Breast epithelium (tissue), 4 donors: Measurements from ENCODE around the gene FOXRED2. TPM values are rescaled to one million over a fixed set of nuclear protein-coding genes. Genes with fewer than 3 reads are reported as not detected.
A peak's percentile ranks its signal among the peaks of the same experiment; 100 is the strongest.

Experiments
- DNase-seq, 2 donors: peaks; one replicate each; pipeline ENCODE4 v3.0.0-alpha.2; 2019; ENCODE audit warnings: low spot score in 2 of 2
- H3K27ac ChIP-seq, 2 donors: fragments of 200-600 bp; sonication (generic) in 1 of 2; one replicate each; pipeline ENCODE4 v1.5.1; 2016 to 2019; ENCODE audit warnings: mild to moderate bottlenecking in 1 of 2
- H3K27me3 ChIP-seq, 2 donors: fragments of 200-600 bp; sonication (generic) in 1 of 2; one replicate each; pipeline versions ENCODE4 v1.5.1 to v1.6.0; 2017 to 2019; ENCODE audit warnings: control low read depth in 1 of 2, mild to moderate bottlenecking in 1 of 2
- H3K36me3 ChIP-seq: fragments of 200-600 bp; one replicate; pipeline ENCODE4 v1.5.1; 2019
- H3K4me1 ChIP-seq, 2 donors: fragments of 200-600 bp; sonication (generic); one replicate each; pipeline ENCODE4 v1.5.1; 2016 to 2019; ENCODE audit warnings: control low read depth in 1 of 2
- H3K4me3 ChIP-seq, 3 donors: fragments of 200-600 bp; sonication (generic); 1 replicate in 2 of 3; 2 replicates in 1 of 3; pipeline ENCODE4 v1.5.1; 2016 to 2019; ENCODE audit warnings: mild to moderate bottlenecking in 3 of 3, moderate library complexity in 2 of 3
- H3K9me3 ChIP-seq, 2 donors: fragments of 200-600 bp; sonication (generic) in 1 of 2; one replicate each; pipeline ENCODE4 v1.5.1; 2016 to 2019; ENCODE audit warnings: control low read depth in 1 of 2
- POLR2A ChIP-seq: fragments of 450-650 bp; IDR thresholded peaks from one replicate; pipeline ENCODE4 v1.6.1; 2016; ENCODE audit warnings: antibody characterized with exemption, mild to moderate bottlenecking, moderate library complexity
- POLR2AphosphoS5 ChIP-seq, 3 donors: sonication (generic); formaldehyde crosslinking; IDR thresholded peaks; one replicate each; pipeline ENCODE4 v1.6.1; 2017; ENCODE audit warnings: antibody characterized with exemption in 3 of 3
- intact Hi-C: fragments of 100-400 bp; cut with DNase I; formaldehyde crosslinking; loops from one replicate; pipeline ENCODE4 v1.15.1; 2023; ENCODE audit warnings: low total_unique reads
- total RNA-seq, 3 donors: library from RNA; depleted of rRNA; stranded (reverse); fragments of >200 nt; gene quantifications; one replicate each; pipeline ENCODE4 v1.1.0, GENCODE V29; 2016
- TF ChIP-seq, protein P1 (sequence below), 3 donors: fragments of 450-650 bp; IDR thresholded peaks; one replicate each; pipeline ENCODE4 v1.5.1; 2016 to 2017; ENCODE audit warnings: antibody characterized with exemption in 3 of 3, mild to moderate bottlenecking in 3 of 3, moderate library complexity in 3 of 3

FOXRED2 gene
- total RNA-seq, 3 donors from 2014 or later: 4.9 to 9.9 (median 6.1) TPM

DNA sequence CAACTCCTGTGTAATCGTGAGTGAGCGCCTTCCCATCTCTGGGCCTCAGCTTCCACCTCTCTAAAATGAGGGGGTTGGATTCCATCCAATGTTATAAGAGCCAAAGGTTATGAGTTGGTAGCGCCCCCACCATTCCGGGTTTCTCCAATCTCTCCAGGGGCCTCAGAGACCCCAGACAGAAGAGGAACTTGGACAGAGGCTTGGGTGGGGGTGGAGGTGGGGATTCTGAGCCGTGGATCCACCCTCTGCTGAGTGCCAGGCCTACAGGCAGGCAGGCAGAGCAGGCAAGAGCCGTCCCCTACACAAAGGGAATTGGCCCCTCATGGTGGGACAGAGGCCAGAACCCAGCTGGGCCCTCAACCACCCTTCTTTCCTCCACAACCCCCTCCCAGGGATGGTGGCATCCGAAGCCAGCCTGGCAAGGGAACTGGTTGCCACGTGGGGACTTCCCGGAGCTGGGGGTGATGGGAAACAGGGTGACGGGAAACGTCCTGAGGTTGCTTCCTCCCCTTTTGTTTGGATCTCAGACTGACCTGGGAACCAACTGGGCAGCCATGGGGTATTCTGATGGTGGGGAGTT lies 57.2 kb downstream of the FOXRED2 start:
- no peaks in the 10 kb centered on the region for H3K36me3 ChIP-seq
- no peaks in the 10 kb centered on the region for H3K27me3 ChIP-seq
- intact Hi-C loops: no loop called here
- H3K9me3 ChIP-seq: no peaks in the 10 kb centered on the region
- H3K27ac ChIP-seq: peak overlapping the region; percentile 96 to 98
- peaks cover 0 to 24% of the 10 kb centered on the region in 2 donors for H3K4me1 ChIP-seq
- no peak for DNase-seq
- peak in 1 of 3 donors; percentile 72 for TF ChIP-seq POLR2AphosphoS5 (IDR thresholded peaks at IDR 0.05)
- TF ChIP-seq, protein P1, sequence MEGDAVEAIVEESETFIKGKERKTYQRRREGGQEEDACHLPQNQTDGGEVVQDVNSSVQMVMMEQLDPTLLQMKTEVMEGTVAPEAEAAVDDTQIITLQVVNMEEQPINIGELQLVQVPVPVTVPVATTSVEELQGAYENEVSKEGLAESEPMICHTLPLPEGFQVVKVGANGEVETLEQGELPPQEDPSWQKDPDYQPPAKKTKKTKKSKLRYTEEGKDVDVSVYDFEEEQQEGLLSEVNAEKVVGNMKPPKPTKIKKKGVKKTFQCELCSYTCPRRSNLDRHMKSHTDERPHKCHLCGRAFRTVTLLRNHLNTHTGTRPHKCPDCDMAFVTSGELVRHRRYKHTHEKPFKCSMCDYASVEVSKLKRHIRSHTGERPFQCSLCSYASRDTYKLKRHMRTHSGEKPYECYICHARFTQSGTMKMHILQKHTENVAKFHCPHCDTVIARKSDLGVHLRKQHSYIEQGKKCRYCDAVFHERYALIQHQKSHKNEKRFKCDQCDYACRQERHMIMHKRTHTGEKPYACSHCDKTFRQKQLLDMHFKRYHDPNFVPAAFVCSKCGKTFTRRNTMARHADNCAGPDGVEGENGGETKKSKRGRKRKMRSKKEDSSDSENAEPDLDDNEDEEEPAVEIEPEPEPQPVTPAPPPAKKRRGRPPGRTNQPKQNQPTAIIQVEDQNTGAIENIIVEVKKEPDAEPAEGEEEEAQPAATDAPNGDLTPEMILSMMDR (IDR thresholded peaks at IDR 0.05): no peak
- no peak overlapping the region for H3K4me3 ChIP-seq

DNA sequence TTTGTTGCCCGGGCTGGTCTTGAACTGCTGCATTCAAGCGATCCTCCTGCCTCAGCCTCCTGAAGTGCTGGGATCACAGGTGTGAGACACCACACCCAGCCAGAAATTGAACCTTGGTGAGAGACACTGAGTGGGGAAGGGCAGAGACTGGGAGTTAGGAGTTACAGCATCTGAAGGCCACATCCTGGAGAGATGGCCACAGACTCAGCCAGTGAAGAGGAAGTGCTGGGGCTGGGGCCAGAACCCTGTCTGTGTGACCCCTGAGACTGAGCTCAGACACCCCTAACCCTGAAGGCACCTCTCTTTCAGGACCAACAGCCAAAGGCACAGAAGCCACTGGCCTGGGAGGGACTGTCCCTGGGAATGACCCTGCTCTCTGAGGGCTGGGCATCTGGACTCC lies 59.2 kb downstream of the FOXRED2 start:
- Histone ChIP-seq H3K36me3 (no peaks in the 10 kb centered on the region), H3K27ac (peak overlapping the region in 1 of 2 donors; percentile 11), H3K9me3 (no peaks in the 10 kb centered on the region), H3K4me3 (no peak overlapping the region), H3K4me1 (peaks cover 0 to 23% of the 10 kb centered on the region in 2 donors), H3K27me3 (no peaks in the 10 kb centered on the region)
- TF ChIP-seq, protein P1 (IDR thresholded peaks at IDR 0.05): no peak
- TF ChIP-seq POLR2AphosphoS5 (IDR thresholded peaks at IDR 0.05): no peak
- TF ChIP-seq POLR2A: no peak
- no peak for DNase-seq
- intact Hi-C loops: no loop called here

DNA sequence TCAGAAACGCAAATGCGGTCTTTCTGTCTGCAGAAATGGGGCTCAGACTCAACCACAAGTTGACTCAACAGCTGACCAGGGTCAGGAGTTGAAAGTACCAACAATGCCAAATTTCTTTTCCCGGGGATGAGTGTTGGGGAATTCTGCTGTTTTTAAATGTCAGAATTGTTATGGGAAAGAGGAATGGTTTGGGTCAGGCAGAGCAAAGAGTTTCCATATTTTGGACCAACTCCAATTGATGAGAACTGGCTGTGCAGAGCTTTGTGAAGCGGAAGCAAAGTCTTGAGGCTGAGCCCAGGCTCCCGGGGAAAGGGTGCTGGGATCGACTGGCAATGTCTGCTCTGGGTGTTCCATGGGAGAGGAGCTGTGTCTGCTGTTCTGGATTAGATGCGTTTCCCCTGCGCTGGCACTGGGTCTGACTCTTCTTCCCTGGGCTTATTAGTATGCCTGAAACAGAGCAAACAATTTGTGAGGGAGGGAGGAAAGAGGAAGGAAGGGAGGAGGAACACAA lies 61.6 kb downstream of the FOXRED2 start:
- intact Hi-C loops: no loop called here
- H3K4me3 ChIP-seq: no peak overlapping the region
- H3K27ac ChIP-seq: peak overlapping the region; percentile 66 to 67
- DNase-seq: no peak
- H3K36me3 ChIP-seq: no peaks in the 10 kb centered on the region
- TF ChIP-seq POLR2AphosphoS5 (IDR thresholded peaks at IDR 0.05) (peak in 1 of 3 donors; percentile 18), POLR2A (no peak)
- peaks cover 0 to 13% of the 10 kb centered on the region in 2 donors for H3K4me1 ChIP-seq
- no peaks in the 10 kb centered on the region for H3K27me3 ChIP-seq
- no peaks in the 10 kb centered on the region for H3K9me3 ChIP-seq

DNA sequence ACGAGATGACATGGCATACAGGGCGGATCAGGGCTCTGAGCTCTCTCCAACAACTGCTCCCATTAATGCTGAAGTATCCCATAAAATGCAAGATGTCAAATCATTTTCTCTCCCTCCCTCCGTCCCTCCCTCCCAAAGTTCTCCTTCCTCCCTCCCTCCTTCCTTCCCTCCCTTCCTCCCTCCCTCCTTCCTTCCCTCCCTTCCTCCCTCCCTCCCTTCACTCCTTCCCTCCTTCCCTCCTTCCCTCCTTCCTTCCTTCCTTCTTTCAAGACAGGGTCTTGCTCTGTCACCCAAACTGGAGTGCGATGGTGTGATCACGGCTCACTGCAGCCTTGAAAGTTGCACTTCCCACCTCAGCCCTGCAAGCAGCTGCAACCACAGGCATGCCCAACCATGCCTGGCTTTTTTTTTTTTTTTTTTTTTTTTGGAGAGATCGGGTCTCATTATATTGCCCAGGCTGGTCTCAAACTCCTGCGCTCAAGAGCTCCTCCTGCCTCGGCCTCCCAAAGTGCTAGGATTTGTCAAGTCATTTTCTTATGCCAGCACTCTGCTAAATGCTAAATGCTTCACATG lies 63.6 kb downstream of the FOXRED2 start:
- intact Hi-C loops: no loop called here
- Histone ChIP-seq H3K36me3 (no peaks in the 10 kb centered on the region), H3K27ac (no peak overlapping the region), H3K9me3 (no peaks in the 10 kb centered on the region), H3K4me3 (no peak overlapping the region), H3K4me1 (peaks cover 0 to under 1% of the 10 kb centered on the region in 2 donors), H3K27me3 (no peaks in the 10 kb centered on the region)
- TF ChIP-seq POLR2AphosphoS5 (IDR thresholded peaks at IDR 0.05): no peak
- no peak for TF ChIP-seq POLR2A
- TF ChIP-seq, protein P1 (IDR thresholded peaks at IDR 0.05): no peak
- no peak for DNase-seq

DNA sequence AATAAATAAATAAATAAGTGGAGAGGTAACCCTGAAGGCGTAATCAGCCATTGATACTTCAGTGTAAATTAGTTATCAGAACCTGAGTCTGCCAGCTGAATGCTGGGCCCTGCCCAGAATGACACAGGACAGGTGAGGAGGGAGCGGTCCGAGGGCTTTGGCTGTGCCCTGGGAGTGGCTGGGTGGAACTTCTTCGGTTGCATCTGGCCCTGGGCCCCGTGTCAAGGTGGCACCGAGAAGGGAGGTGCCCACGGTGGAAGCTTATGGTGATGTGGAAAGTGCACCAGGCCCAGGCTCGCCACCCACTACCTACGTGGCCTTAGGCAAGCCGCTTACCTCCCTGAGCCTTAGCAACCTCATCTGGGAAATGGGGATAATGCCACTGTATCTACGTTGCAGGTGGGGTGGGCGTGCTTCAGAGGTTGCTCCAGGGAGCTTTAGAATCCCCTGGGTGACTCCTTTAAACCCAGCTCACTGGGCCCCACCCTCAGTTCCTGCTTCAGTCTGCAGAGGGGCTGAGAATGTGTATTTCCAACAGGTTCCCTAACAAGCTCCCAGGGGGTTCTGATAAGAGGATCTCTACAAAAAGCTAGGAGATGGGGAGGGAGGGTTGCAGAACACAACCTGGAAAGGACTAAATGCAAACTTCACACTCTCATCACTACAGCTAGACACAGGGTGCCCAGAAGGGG lies 64.2 kb downstream of the FOXRED2 start:
- intact Hi-C loops: no loop called here
- no peak for DNase-seq

More for the DNA sequence above, 64.2 kb downstream of the FOXRED2 start:
- no peak overlapping the region for H3K27ac ChIP-seq
- H3K4me3 ChIP-seq: no peak overlapping the region
- H3K9me3 ChIP-seq: no peaks in the 10 kb centered on the region
- H3K4me1 ChIP-seq: no peaks in the 10 kb centered on the region
- TF ChIP-seq POLR2AphosphoS5 (IDR thresholded peaks at IDR 0.05) (no peak), POLR2A (no peak)
- TF ChIP-seq, protein P1 (IDR thresholded peaks at IDR 0.05): no peak
- H3K36me3 ChIP-seq: no peaks in the 10 kb centered on the region
- H3K27me3 ChIP-seq: no peaks in the 10 kb centered on the region
